OCI-LY7 (cell line): ENCODE measurements around the gene AMIGO2. TPM values are rescaled to one million over a fixed set of nuclear protein-coding genes. Genes with fewer than 3 reads are reported as not detected.

Experiments used
- Bru-seq: library from RNA; stranded (reverse); fragments of 400-500 nt; gene quantifications from one replicate; lab custom pipeline; 2021; lab: Mats Ljungman, UMichigan
- BruChase-seq, 2 experiments: library from RNA; stranded (reverse); fragments of 400-500 nt; gene quantifications; one replicate each; lab custom pipeline; 2021; lab: Mats Ljungman, UMichigan
- BruUV-seq: library from RNA; stranded (reverse); fragments of 400-500 nt; replicated peaks from 2 replicates; lab custom pipeline; 2021; lab: Mats Ljungman, UMichigan
- CTCF ChIA-PET: fragments of 300-600 bp; sonication (Branson Sonifier 250); formaldehyde crosslinking; loops from one replicate; lab custom pipeline; 2022; ENCODE audit warnings: antibody characterized with exemption; ENCODE audit not compliant: unreplicated experiment; lab: Charles Lee
- POLR2A ChIA-PET: fragments of 300-600 bp; sonication (Branson Sonifier 250); formaldehyde crosslinking; loops from one replicate; lab custom pipeline; 2022; ENCODE audit warnings: antibody characterized with exemption; lab: Charles Lee
- DNase-seq: peaks from one replicate; pipeline ENCODE4 v3.0.0-alpha.2; 2015; ENCODE audit warnings: low spot score
- H2AFZ ChIP-seq: fragments of 200-600 bp; sonication (generic), shearing (Covaris generic); 2 replicates; pipeline ENCODE4 v1.6.1; 2014; ENCODE audit warnings: mild to moderate bottlenecking, antibody characterized with exemption, low read length, moderate library complexity
- H3K27ac ChIP-seq: fragments of 200-600 bp; sonication (generic); 2 replicates; pipeline ENCODE4 v1.5.1; 2014; ENCODE audit warnings: mixed run types, low read depth, mild to moderate bottlenecking, moderate library complexity, low read length, inconsistent platforms; ENCODE audit not compliant: poor library complexity, severe bottlenecking
- H3K36me3 ChIP-seq: fragments of 200-600 bp; sonication (generic); 2 replicates; pipeline ENCODE4 v1.6.1; 2014; ENCODE audit warnings: mild to moderate bottlenecking, antibody characterized with exemption, low read length, moderate library complexity, mixed read lengths; ENCODE audit not compliant: insufficient read depth
- H3K4me1 ChIP-seq: fragments of 200-600 bp; sonication (generic); 2 replicates; pipeline ENCODE4 v1.5.1; 2014; ENCODE audit warnings: mild to moderate bottlenecking, low read length; ENCODE audit not compliant: insufficient read depth, poor library complexity, severe bottlenecking
- H3K4me2 ChIP-seq: fragments of 200-600 bp; sonication (generic); 2 replicates; pipeline ENCODE4 v1.6.1; 2014; ENCODE audit warnings: mild to moderate bottlenecking, low read length
- H3K4me3 ChIP-seq: fragments of 200-600 bp; sonication (generic); 2 replicates; pipeline ENCODE4 v1.5.1; 2014; ENCODE audit warnings: mild to moderate bottlenecking, low read depth, low read length; ENCODE audit not compliant: poor library complexity, severe bottlenecking
- H3K79me2 ChIP-seq: fragments of 200-600 bp; sonication (generic); 2 replicates; pipeline ENCODE4 v1.6.1; 2016; ENCODE audit warnings: low read depth, mild to moderate bottlenecking, low read length, moderate library complexity, mixed read lengths; ENCODE audit not compliant: insufficient read depth
- H3K9me2 ChIP-seq: fragments of 200-600 bp; sonication (generic); 2 replicates; pipeline ENCODE4 v1.6.1; 2016; ENCODE audit warnings: mild to moderate bottlenecking, low read length, mixed read lengths; ENCODE audit not compliant: insufficient read depth
- H3K9me3 ChIP-seq: fragments of 200-600 bp; sonication (generic); 2 replicates; pipeline ENCODE4 v1.6.1; 2014; ENCODE audit warnings: mild to moderate bottlenecking, mixed run types, low read length, mixed read lengths
- H4K20me1 ChIP-seq: fragments of 200-600 bp; sonication (generic); 2 replicates; pipeline ENCODE4 v1.6.1; 2014; ENCODE audit warnings: mild to moderate bottlenecking, antibody characterized with exemption, low read length, moderate library complexity, mixed read lengths; ENCODE audit not compliant: insufficient read depth
- CTCF ChIP-seq: fragments of 200-600 bp; sonication (generic); conservative IDR thresholded peaks from 2 replicates; pipeline ENCODE4 v1.5.1; 2014; ENCODE audit warnings: mild to moderate bottlenecking, antibody characterized with exemption, low read length, moderate library complexity, mixed read lengths
- EZH2phosphoT487 ChIP-seq: fragments of 200-600 bp; sonication (generic); IDR thresholded peaks from 2 replicates; pipeline ENCODE4 v1.6.1; 2018; ENCODE audit warnings: low read depth, borderline replicate concordance, mild to moderate bottlenecking, mixed run types, antibody characterized with exemption, low read length, moderate library complexity, mixed read lengths
- intact Hi-C: fragments of 100-400 bp; cut with micrococcal nuclease; formaldehyde crosslinking; loops from one replicate; pipeline ENCODE4 v1.10.0; 2022; ENCODE audit not compliant: unreplicated experiment
- long read RNA-seq: library from polyadenylated mRNA; stranded (forward); transcript quantifications from one replicate; pipeline ENCODE4 v2.0.0, GENCODE V29; 2022
- total RNA-seq, 2 experiments: library from RNA; depleted of rRNA in 1 of 2; stranded (reverse); fragments of >200 nt in 1 of 2; shearing (Covaris generic) in 1 of 2; gene quantifications; 2 replicates each; pipeline ENCODE4 v1.2.3, GENCODE V29; 2014 to 2022

The AMIGO2 gene
- total RNA-seq (2014; rRNA removed; shearing (Covaris generic)) = not detected in 2 replicates
- total RNA-seq (2022) = not detected in 2 replicates
- Bru-seq, nascent RNA = percentile 18 among the genes with signal in this experiment
- BruChase-seq, experiment 1, labeled RNA remaining after a 6-hour chase = percentile 21 among the genes with signal in this experiment
- percentile 32 among the genes with signal in this experiment for BruChase-seq, experiment 2, labeled RNA remaining after a 2-hour chase
- long read RNA-seq, partial matches to known transcripts = 0 of 2 reads
- long read RNA-seq, other reads (novel, unspliced or antisense) = 0 of 2 reads

DNA sequence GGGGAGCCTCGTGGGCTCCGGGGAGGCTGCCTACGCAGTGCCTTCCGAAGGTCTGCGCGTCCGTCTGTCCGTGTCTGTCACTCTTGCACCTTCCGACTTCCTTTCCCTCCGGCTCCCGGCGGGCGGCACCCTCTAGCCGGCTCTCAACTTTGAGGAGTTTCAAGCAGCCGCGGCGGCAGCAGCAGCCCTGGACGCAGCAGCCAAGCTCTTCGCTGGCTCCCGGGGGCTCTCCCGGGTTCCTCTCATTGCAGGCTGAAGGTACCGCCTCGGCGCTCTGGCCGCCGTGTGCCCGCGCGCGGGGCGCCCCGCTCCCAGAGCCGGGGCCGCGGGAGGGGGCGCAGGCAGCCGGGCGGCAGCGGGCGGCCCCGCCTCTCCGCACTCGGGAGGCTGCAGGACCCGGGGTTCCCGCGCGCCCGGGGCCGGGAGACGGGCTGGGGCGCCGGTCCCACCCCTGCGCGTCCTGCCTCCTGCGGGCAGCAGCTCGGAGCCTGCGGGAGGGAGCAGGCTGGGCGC lies at the start of gene AMIGO2, which contains the start of gene PCED1B:
AMIGO2 (minus strand) TSS at position 492 of the 513 bp plus-strand sequence. CDS start 957 bp downstream, outside the sequence.
PCED1B (plus strand) TSS at position 154 of the 513 bp plus-strand sequence. CDS start 155,443 bp downstream, outside the sequence.
- DNase-seq = peak; percentile 38
- BruUV-seq = no TSS peak
- no peaks in the 10 kb centered on the region for H3K9me2 ChIP-seq
- ChIA-PET POLR2A (interaction anchor here (0.6 to 2.2 kb wide), 4 partner anchors 13 to 627 kb away, joined by 3 to 5 read pairs (median 4); no protein-coding TSS in a partner anchor), CTCF (no interaction called here)
- H3K9me3 ChIP-seq = no peaks in the 10 kb centered on the region
- peak within 1 kb of the TSS; percentile 50 for H3K4me3 ChIP-seq
- H2AFZ ChIP-seq = peak within 1 kb of the TSS; percentile 57; the same call in 1 of the 2 replicates
- no peaks in the 10 kb centered on the region for H3K36me3 ChIP-seq
- intact Hi-C loops = loop anchor here (1.0 to 5.0 kb wide), 3 partner anchors 47 to 330 kb away; no protein-coding TSS in a partner anchor
- H3K27ac ChIP-seq = no peak within 1 kb of the TSS
- TF ChIP-seq EZH2phosphoT487 (no peak), CTCF (peak; percentile 43)
- H3K4me2 ChIP-seq = peak within 1 kb of the TSS; percentile 64
- H3K4me1 ChIP-seq = no peaks in the 10 kb centered on the region
- no peaks in the 10 kb centered on the region for H3K79me2 ChIP-seq
- no peaks in the 10 kb centered on the region for H4K20me1 ChIP-seq

DNA sequence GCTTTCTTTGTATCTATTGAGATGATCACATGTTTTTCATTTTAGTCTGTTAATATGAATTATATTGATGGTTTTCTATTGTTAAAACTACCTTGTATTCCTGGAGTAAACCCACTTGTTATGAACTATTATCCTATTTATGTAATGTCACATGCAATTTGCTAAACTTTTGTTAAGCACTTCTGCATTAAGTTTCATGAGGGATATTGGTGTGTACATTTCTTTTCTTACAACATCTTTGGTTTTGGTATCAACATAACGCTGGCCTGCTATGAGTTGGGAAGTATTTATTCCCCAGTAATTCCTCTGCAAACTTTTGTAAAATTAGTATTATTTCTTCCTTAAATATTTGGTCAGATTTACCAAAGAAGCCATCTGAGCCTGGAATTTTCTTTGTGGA lies 46.5 kb upstream of the AMIGO2 start:
- Histone ChIP-seq H4K20me1 (no peaks in the 10 kb centered on the region), H3K79me2 (no peaks in the 10 kb centered on the region), H3K9me3 (no peaks in the 10 kb centered on the region), H3K4me2 (no peak overlapping the region), H2AFZ (no peak overlapping the region), H3K27ac (no peak overlapping the region), H3K4me1 (no peaks in the 10 kb centered on the region), H3K4me3 (no peak overlapping the region), H3K36me3 (no peaks in the 10 kb centered on the region), H3K9me2 (no peaks in the 10 kb centered on the region)
- intact Hi-C loops = no loop called here
- ChIA-PET CTCF (no interaction called here), POLR2A (interaction anchor here (1.0 kb wide), 1 partner anchor 39 kb away, joined by 3 read pairs; no protein-coding TSS in a partner anchor)
- no TSS peak for BruUV-seq
- DNase-seq = no peak
- TF ChIP-seq EZH2phosphoT487 (no peak), CTCF (no peak)
